GOT3 (cell line): ENCODE measurements around the gene EXO5.
"Not testable (repeated sequence)": the region's sequence is repeated elsewhere in the genome, so short reads cannot be mapped to it uniquely, and the experiment has no call there.

Experiments used
- DNase-seq: peaks from one replicate; lab custom pipeline; 2025; ENCODE audit warnings: mixed read lengths; lab: John Stamatoyannopoulos, UW

The EXO5 gene, protein sequence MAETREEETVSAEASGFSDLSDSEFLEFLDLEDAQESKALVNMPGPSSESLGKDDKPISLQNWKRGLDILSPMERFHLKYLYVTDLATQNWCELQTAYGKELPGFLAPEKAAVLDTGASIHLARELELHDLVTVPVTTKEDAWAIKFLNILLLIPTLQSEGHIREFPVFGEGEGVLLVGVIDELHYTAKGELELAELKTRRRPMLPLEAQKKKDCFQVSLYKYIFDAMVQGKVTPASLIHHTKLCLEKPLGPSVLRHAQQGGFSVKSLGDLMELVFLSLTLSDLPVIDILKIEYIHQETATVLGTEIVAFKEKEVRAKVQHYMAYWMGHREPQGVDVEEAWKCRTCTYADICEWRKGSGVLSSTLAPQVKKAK

DNA sequence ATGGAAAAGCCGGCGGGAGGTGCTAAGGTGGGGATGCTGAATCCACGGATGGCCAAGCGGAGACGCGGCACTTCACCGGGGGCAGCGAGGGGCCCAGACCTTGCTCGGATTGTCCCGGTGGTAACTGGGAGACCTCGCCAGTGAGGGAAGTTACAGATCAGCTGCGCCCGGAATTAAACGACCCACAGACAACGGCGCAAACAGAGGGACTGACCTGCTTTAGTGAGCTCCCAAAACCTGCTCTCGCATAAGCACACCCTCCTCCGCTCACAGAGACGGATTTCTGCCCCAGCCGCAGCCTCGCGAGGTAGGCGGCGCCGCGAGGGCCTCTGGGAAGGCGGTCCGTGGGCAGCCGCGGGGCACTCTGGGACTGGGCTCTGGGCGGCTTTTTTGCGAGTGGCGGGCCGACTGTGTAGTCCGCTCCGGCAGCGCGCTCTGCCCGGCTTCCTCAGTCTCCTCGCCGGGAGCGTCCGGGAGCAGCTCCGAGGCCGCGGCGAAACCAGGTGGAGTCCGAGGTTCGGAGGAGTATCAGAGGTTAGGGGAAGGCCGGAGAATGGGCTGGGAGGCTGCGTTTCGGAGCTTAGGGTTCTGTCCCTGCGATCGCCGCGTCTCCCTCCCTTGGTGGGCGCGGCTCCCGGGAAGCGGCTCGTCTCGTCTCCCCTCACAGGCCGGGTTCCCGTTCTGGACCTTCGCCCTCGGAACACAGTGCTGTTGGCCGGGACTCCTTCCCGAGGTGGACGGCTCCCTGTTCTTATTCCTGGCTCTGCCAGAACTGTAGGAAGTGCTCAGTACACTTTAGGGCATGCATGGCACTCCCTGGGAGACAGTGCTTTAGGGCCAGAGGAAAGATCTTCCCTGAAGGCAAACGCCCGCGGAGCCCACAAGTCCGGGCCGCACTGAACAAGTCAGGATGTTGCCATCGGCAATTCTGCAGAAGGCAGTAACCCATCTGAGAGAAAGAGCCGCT, at the start of gene EXO5:
Gene EXO5 (plus strand): TSS at position 393 of the 967 bp plus-strand sequence. CDS start 5,778 bp downstream, outside the sequence.
- DNase-seq: peak; percentile 60

DNA sequence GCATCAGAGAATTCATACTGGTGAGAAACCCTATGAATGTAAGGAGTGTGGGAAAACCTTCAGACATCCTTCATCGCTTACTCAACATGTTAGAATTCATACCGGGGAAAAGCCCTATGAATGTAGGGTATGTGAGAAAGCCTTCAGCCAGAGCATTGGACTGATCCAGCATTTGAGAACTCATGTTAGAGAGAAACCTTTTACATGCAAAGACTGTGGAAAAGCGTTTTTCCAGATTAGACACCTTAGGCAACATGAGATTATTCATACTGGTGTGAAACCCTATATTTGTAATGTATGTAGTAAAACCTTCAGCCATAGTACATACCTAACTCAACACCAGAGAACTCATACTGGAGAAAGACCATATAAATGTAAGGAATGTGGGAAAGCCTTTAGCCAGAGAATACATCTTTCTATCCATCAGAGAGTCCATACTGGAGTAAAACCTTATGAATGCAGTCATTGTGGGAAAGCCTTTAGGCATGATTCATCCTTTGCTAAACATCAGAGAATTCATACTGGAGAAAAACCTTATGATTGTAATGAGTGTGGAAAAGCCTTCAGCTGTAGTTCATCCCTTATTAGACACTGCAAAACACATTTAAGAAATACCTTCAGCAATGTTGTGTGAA, 45.5 kb upstream of the EXO5 start:
- no peak for DNase-seq

DNA sequence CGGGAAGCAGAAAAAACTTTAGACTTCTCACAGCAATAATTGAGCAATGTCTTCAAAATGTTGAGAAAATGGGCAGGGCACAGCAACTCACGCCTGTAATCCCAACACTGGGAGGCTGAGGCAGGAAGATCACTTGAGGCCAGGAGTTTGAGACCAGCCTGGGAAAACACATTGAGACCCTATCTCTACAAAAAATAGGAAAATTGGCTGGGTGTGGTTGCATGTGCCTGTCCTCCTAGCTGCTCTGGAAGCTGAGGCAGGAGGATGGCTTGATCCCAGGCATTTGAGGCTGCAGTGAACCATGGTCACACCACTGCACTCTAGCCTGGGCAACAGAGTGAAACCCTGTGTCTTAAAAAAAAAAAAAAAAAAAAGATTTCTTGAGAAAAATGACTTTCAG, 39.2 kb upstream of the EXO5 start:
- no peak for DNase-seq

GRCh38 chr1:40475268-40475667, 33.3 kb upstream of the EXO5 start:
- no peak for DNase-seq

GRCh38 chr1:40476924-40477677, 31.5 kb upstream of the EXO5 start, which contains the start of gene ZFP69:
ZFP69 (plus strand) TSS chr1:40477290; CDS start chr1:40479362, 2,072 bp downstream.
- DNase-seq: no peak

DNA sequence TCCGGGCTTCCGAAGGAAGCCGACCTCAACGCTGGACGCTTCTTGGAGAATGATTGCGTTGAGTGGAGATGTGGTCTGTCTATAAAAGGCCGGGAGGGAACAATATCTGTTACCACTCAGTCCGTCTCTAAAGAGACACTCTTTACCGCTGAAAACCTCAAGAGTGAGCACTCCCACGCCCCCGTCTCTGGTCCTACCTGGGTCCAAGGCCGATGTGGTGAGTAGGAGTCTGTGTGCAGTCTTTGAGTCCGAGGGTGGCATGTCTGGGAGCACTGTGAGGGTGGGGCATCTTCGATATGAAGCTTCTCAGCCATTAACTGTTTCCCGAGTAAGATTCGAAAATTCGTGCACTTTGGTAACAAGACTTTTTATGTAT, 30.9 kb upstream of the EXO5 start:
- no peak for DNase-seq

DNA sequence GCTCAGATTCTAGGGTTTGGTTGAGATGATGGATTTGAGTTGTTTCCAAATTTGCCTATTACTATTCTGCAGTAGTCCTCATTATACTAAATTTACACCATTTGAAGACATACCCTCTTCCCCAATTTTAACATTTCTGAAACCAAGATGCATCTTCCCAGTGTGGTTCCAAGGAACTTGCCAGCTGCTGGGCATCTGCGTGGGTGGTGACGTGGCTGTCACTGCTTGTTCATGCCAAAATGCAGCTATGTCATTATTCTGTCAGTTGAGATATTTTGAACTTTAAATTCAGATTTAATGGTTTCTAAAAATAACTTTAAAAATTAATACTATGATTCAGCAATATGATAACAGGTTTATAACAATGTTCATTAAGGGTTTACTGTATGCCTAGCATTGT, 30.3 kb upstream of the EXO5 start:
- DNase-seq: no peak

DNA sequence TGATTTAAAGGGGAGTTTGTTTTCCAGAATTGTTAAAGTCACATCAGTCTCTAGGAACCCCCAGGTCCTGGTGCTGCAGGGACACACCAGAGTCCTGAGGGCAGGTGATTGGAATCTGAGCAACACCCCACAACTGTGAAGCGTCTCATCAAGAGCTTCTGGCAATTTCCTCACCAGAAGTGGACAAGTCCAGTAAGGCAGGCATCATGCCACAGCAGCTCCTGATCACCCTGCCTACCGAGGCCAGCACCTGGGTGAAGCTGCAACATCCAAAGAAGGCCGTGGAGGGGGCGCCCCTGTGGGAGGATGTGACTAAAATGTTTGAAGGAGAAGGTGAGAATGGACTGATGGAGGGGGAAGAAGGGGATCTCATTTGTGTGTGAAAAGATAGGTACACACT, 29.4 kb upstream of the EXO5 start:
- no peak for DNase-seq

GRCh38 chr1:40495315-40495903, 13.2 kb upstream of the EXO5 start:
- DNase-seq: no peak

DNA sequence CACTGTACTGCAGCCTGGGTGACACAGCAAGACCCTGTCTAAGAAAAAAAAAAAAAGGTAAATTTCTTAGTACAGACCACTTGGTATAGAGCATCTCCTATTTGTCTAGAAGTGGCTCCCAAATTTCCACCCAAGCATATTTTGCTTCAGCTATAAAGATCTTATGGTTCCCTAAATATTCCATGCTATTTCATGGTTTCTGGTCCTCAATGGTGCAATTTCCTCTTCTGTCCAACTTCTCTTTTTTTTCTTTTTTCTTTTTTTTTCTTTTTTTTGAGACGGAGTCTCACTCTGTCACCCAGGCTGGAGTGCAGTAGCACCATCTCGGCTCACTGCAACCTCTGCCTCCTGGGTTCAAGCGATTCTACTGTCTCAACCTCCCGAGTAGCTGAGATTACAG, 5.9 kb upstream of the EXO5 start:
- not testable (repeated sequence) for DNase-seq

- no peak for DNase-seq
Measured at GRCh38 chr1:40507973-40508372, 594 bp upstream of the EXO5 start.

DNA sequence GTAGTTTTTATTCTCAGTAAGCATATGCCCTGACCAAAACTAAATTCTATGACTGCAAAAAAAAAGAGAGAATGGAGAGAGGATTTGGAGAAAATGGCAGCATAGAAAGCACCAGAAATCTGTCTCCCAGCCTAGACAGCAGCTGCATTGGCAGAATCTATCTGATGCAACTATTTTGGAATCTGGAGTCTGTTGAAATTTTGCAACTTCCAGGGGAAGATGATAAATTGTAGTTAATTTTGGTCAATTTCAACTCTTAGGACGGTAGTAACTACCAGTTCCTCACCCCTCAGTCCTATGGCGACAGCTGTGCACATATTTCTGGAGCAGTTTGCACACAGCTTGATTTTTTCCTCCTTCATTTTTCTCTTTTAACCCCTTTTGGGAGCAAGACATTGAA, 10.9 kb downstream of the EXO5 start:
- DNase-seq: no peak

DNA sequence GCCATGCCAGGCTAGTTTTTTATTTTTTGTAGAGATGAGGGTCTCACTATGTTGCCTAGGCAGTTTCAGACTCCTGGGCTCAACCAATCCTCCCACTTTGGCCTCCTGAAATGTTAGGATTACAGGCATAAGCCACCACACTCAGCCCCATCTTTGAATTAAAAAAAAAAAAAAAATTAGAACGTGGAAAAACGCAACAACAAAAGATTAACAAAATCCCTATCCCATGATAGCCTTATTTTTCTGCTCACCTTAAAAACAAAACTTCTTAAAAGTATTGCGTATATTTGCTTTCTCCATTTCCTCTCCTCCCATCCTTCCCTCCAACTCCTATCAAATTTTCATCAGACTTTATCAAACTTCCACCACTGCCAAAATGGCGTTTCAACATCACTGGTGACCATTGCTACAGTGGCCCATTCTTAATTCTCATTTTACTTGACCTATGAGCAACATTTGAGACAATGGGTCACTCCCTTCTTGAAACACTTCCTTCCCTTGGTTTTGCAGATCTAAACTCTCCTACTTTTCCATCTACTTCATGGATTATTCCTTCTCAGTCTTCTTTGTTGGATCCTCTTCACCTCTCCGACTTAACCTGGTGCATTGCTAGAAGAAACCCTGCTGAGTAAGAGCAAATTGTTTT, 22.3 kb downstream of the EXO5 start:
- no peak for DNase-seq

DNA sequence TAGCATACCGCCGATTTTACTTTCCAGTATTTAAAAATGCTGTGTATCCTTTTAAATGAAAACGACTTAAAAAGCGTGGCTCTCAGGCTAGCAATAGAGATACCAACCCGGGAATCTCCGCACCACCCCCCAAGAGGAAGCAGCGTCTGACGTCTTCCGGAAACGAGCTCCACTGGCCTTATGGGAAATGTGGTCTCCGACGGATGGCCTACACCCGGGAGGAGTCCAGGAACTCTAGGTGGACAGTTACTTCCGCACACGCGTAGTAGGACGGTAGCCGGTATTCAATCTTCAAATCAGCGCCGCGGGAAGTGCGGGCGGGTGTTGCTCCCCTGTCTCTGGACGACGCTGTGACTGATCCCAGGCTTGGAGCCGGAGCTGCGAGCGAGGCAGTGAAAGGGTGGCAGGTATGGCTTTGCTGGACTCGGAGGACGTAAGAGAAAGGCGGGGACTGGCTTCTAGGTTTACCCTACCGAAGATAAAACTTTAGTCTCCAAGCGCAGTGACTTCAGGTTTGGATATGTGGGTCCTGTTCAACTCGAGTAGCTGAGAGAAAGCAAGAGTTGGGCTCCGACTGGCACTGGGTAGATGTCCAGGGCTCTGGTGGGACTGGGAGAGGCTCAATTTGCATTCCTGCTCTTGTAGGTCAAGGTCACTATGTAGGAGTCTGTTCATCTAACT, 23.0 kb downstream of the EXO5 start, which contains the start of gene ZNF684:
Gene ZNF684 (plus strand): TSS at position 257 of the 681 bp plus-strand sequence. CDS start 1,530 bp downstream, outside the sequence.
- DNase-seq: peak; percentile 31

GRCh38 chr1:40532062-40532389, 23.5 kb downstream of the EXO5 start:
- DNase-seq: no peak

DNA sequence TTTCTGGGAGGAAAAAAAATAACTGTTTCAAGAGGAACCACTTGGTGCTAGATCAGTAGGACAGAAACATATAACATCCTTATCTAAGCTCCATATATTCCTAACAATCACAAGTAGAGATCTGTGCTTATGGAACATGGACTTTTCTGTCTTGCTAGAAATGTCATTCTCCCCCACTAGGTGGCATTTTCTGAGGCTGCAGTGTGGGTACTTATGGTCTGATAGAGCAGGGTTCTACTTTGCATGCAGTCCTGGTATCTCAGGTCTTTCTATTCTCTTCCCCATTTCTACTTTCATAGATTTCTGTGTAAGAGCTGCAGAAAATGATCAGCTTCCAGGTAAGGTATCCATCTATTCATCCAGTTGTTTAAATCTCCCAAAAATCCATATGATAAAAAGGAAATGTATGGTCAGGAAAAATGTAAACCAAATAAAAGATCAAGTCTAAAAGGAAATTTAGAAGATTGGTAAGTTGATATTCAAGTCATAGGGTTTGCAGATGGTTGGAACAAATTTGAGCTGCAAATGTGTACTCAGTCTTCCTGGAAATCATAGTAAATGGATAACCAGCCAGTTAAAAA, 24.4 kb downstream of the EXO5 start:
- DNase-seq: no peak

- DNase-seq: no peak
Measured at GRCh38 chr1:40534589-40534988, 26.0 kb downstream of the EXO5 start.

GRCh38 chr1:40535732-40536131, 27.2 kb downstream of the EXO5 start:
- DNase-seq: no peak

GRCh38 chr1:40539338-40539737, 30.8 kb downstream of the EXO5 start:
- DNase-seq: no peak

DNA sequence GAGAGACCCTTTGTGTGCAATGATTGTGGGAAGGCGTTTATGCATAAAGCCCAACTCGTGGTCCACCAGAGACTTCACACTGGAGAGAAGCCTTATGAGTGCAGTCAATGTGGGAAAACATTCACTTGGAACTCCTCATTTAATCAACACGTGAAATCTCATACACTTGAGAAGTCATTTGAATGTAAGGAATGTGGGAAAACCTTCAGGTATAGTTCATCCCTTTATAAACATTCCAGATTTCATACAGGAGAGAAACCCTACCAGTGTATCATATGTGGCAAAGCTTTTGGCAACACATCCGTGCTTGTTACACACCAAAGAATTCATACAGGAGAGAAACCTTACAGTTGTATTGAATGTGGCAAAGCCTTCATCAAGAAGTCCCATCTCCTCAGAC, 38.4 kb downstream of the EXO5 start:
- no peak for DNase-seq
